Activated CD8-positive, alpha-beta T cell treated with anti-CD3 and anti-CD28 coated beads for 36 hours (primary cell): ENCODE measurements around the gene OR52W1. TPM values are rescaled to one million over a fixed set of nuclear protein-coding genes. Genes with fewer than 3 reads are reported as not detected.

ENCODE experiments used
- ATAC-seq: fragments of 200-7000 bp; cut with Tn5 transposase; one replicate; pipeline ENCODE4 v1.10.0; 2021; ENCODE audit warnings: mild to moderate bottlenecking, moderate library complexity
- CTCF ChIA-PET: fragments of 350-600 bp; sonication (Branson Sonifier 250); formaldehyde crosslinking; loops from one replicate; lab custom pipeline; 2021; ENCODE audit warnings: antibody characterized with exemption; lab: Charles Lee
- POLR2A ChIA-PET: fragments of 350-600 bp; sonication (Branson Sonifier 250); formaldehyde crosslinking; loops from one replicate; lab custom pipeline; 2021; ENCODE audit warnings: antibody characterized with exemption; lab: Charles Lee
- DNase-seq: peaks from one replicate; pipeline ENCODE4 v3.0.0-alpha.2; 2020
- H3K27ac Mint-ChIP-seq: one replicate; pipeline ENCODE4 v1.8.0; 2021; ENCODE audit warnings: mild to moderate bottlenecking, mixed read lengths
- H3K27me3 Mint-ChIP-seq: one replicate; pipeline ENCODE4 v1.8.0; 2021; ENCODE audit warnings: mixed read lengths
- H3K36me3 Mint-ChIP-seq: one replicate; pipeline ENCODE4 v1.8.0; 2021; ENCODE audit warnings: low read depth, mixed read lengths
- H3K4me1 Mint-ChIP-seq: one replicate; pipeline ENCODE4 v1.8.0; 2021; ENCODE audit warnings: low read depth, mixed read lengths
- H3K4me3 Mint-ChIP-seq: one replicate; pipeline ENCODE4 v1.8.0; 2021; ENCODE audit warnings: mild to moderate bottlenecking, moderate library complexity, mixed read lengths
- H3K9me3 Mint-ChIP-seq: one replicate; pipeline ENCODE4 v1.8.0; 2021; ENCODE audit warnings: mixed read lengths
- CTCF ChIP-seq: fragments of 200-600 bp; IDR thresholded peaks from one replicate; pipeline ENCODE4 v1.8.0; 2022; ENCODE audit warnings: antibody characterized with exemption, mild to moderate bottlenecking
- intact Hi-C: fragments of 100-400 bp; cut with micrococcal nuclease; formaldehyde crosslinking; loops from one replicate; pipeline ENCODE4 v1.10.0; 2022
- total RNA-seq, 2 experiments: library from RNA; stranded (reverse); gene quantifications; one replicate each; pipeline ENCODE4 v1.2.3, GENCODE V29; 2021

The OR52W1 gene
- total RNA-seq, result not detected

GRCh38 chr11:6199174-6199810, at the start of gene OR52W1:
TSS of gene OR52W1 (plus strand) at chr11:6199224. CDS start at chr11:6199224, 0 bp downstream.
- no peaks in the 10 kb centered on the region for H3K27me3 Mint-ChIP-seq

GRCh38 chr11:6151117-6151516, 47.9 kb upstream of the OR52W1 start:
- no peak overlapping the region for H3K27ac Mint-ChIP-seq

More at GRCh38 chr11:6199174-6199810, at the start of gene OR52W1:
- no peaks in the 10 kb centered on the region for H3K9me3 Mint-ChIP-seq
- H3K27ac Mint-ChIP-seq, result no peak within 1 kb of the TSS
- peaks cover 47% of the 10 kb centered on the region for H3K4me1 Mint-ChIP-seq
- CTCF ChIA-PET, result no interaction called here
- TF ChIP-seq CTCF, result no peak
- POLR2A ChIA-PET, result no interaction called here
- no peak within 1 kb of the TSS for H3K4me3 Mint-ChIP-seq
- DNase-seq, result no peak
- intact Hi-C loops, result no loop called here
- H3K36me3 Mint-ChIP-seq, result peaks cover 2% of the 10 kb centered on the region
- no peak for ATAC-seq

GRCh38 chr11:6152126-6152525, 46.9 kb upstream of the OR52W1 start:
- Mint-ChIP-seq H3K36me3 (no peaks in the 10 kb centered on the region), H3K27me3 (peaks cover 2% of the 10 kb centered on the region), H3K9me3 (peaks cover 3% of the 10 kb centered on the region), H3K27ac (no peak overlapping the region), H3K4me1 (no peaks in the 10 kb centered on the region), H3K4me3 (no peak overlapping the region)
- TF ChIP-seq CTCF, result no peak
- intact Hi-C loops, result no loop called here
- DNase-seq, result no peak
- ChIA-PET CTCF (no interaction called here), POLR2A (no interaction called here)
- no peak for ATAC-seq

More at GRCh38 chr11:6151117-6151516, 47.9 kb upstream of the OR52W1 start:
- H3K36me3 Mint-ChIP-seq, result no peaks in the 10 kb centered on the region
- ChIA-PET POLR2A (no interaction called here), CTCF (no interaction called here)
- peaks cover 3% of the 10 kb centered on the region for H3K9me3 Mint-ChIP-seq
- H3K27me3 Mint-ChIP-seq, result peaks cover 2% of the 10 kb centered on the region
- ATAC-seq, result no peak
- DNase-seq, result no peak
- no peak overlapping the region for H3K4me3 Mint-ChIP-seq
- no peaks in the 10 kb centered on the region for H3K4me1 Mint-ChIP-seq
- TF ChIP-seq CTCF, result no peak
- intact Hi-C loops, result no loop called here

- H3K4me3 Mint-ChIP-seq, result no peak overlapping the region
- H3K27ac Mint-ChIP-seq, result no peak overlapping the region
- ChIA-PET POLR2A (no interaction called here), CTCF (interaction anchor here (1.3 to 1.4 kb wide), 2 partner anchors 59 to 133 kb away, joined by 3 read pairs; no protein-coding TSS in a partner anchor)
- no peak for TF ChIP-seq CTCF
- no peaks in the 10 kb centered on the region for H3K4me1 Mint-ChIP-seq
- intact Hi-C loops, result no loop called here
- no peak for ATAC-seq
- H3K9me3 Mint-ChIP-seq, result no peaks in the 10 kb centered on the region
- DNase-seq, result no peak
- no peaks in the 10 kb centered on the region for H3K27me3 Mint-ChIP-seq
- H3K36me3 Mint-ChIP-seq, result no peaks in the 10 kb centered on the region
These were observed 42.2 kb upstream of the OR52W1 start for GRCh38 chr11:6156628-6157359.

- Mint-ChIP-seq H3K27ac (no peak within 1 kb of the TSS), H3K4me3 (no peak within 1 kb of the TSS), H3K4me1 (no peaks in the 10 kb centered on the region), H3K9me3 (no peaks in the 10 kb centered on the region), H3K27me3 (peaks cover 5% of the 10 kb centered on the region), H3K36me3 (no peaks in the 10 kb centered on the region)
- intact Hi-C loops, result no loop called here
- ChIA-PET POLR2A (no interaction called here), CTCF (no interaction called here)
- DNase-seq (no peak), ATAC-seq (no peak)
- TF ChIP-seq CTCF, result no peak
These were observed 28.8 kb upstream of the OR52W1 start, which contains the start of gene OR52B2 for GRCh38 chr11:6170226-6170625. TSS of gene OR52B2 (minus strand) at chr11:6170326. CDS start at chr11:6170326, 0 bp downstream.
